Endothelial cell of umbilical vein (primary cell): ENCODE data around the gene LCN15. TPM values are rescaled to one million over a fixed set of nuclear protein-coding genes. Genes with fewer than 3 reads are reported as not detected.

Experiments
- BruUV-seq: library from RNA; stranded (reverse); fragments of 400-500 nt; replicated peaks from 2 replicates; lab custom pipeline; 2021; lab: Mats Ljungman, UMichigan
- CTCF ChIA-PET: fragments of 300-600, 350-600 bp; sonication (Branson Sonifier 250); formaldehyde crosslinking; loops from one replicate; lab custom pipeline; 2021; ENCODE audit warnings: antibody characterized with exemption, inconsistent platforms; lab: Charles Lee
- POLR2A ChIA-PET: fragments of 300-600, 350-600 bp; sonication (Branson Sonifier 250); formaldehyde crosslinking; loops from one replicate; lab custom pipeline; 2021; ENCODE audit warnings: antibody characterized with exemption, inconsistent platforms; lab: Charles Lee
- DNase-seq: peaks from one replicate; pipeline ENCODE4 v3.0.0-alpha.2; 2011; ENCODE audit warnings: low read depth, low spot score
- FAIRE-seq: peaks from 2 replicates; lab custom pipeline; 2011; peaks lifted over from hg19 to GRCh38; lab: Jason Lieb, UNC
- H2AFZ ChIP-seq: 2 replicates; pipeline ENCODE4 v1.6.0; 2012; ENCODE audit warnings: low read depth, low read length, control low read depth, inconsistent platforms
- H3K27ac ChIP-seq: 2 replicates; pipeline ENCODE4 v1.5.1; 2011; ENCODE audit warnings: low read depth, mild to moderate bottlenecking, control low read depth, low read length, moderate library complexity; ENCODE audit not compliant: insufficient read depth
- H3K27me3 ChIP-seq, 2 experiments: 2 replicates each; pipeline versions ENCODE4 v1.6.0 to v1.6.1; 2011; ENCODE audit warnings: low read length in 2 of 2, mixed read lengths in 1 of 2; ENCODE audit not compliant: control insufficient read depth in 2 of 2, insufficient read depth in 2 of 2
- H3K36me3 ChIP-seq, 2 experiments: 2 replicates in 1 of 2; 3 replicates in 1 of 2; pipeline ENCODE4 v1.5.1; 2011; ENCODE audit warnings: low read length in 2 of 2, mild to moderate bottlenecking in 1 of 2, moderate library complexity in 1 of 2; ENCODE audit not compliant: control insufficient read depth in 2 of 2, insufficient read depth in 2 of 2; ENCODE audit errors: extremely low read depth in 1 of 2
- H3K4me1 ChIP-seq: 3 replicates; pipeline ENCODE4 v1.5.1; 2011; ENCODE audit warnings: mild to moderate bottlenecking, low read length; ENCODE audit not compliant: control insufficient read depth, insufficient read depth; ENCODE audit errors: extremely low read depth
- H3K4me2 ChIP-seq: 2 replicates; pipeline ENCODE4 v1.6.1; 2011; ENCODE audit warnings: low read length, control low read depth, mixed read lengths; ENCODE audit not compliant: insufficient read depth
- H3K4me3 ChIP-seq, 3 experiments: fragments of 200-600 bp in 1 of 3; sonication (generic), shearing (Covaris generic) in 1 of 3; replicated peaks in 1 of 3; 2 replicates each; pipeline ENCODE4 v1.5.1; 2011 to 2016; ENCODE audit warnings: control low read depth in 3 of 3, low read length in 3 of 3, mild to moderate bottlenecking in 2 of 3, inconsistent platforms in 1 of 3, low read depth in 1 of 3, moderate library complexity in 1 of 3; ENCODE audit not compliant: insufficient read depth in 1 of 3
- H3K79me2 ChIP-seq: 2 replicates; pipeline ENCODE4 v1.6.0; 2012; ENCODE audit warnings: low read length, inconsistent platforms; ENCODE audit not compliant: control insufficient read depth, insufficient read depth
- H3K9ac ChIP-seq: replicated peaks from 2 replicates; pipeline ENCODE3; 2011; ENCODE audit warnings: low read length, control low read depth; ENCODE audit not compliant: insufficient read depth; ENCODE audit errors: extremely low read depth
- H3K9me1 ChIP-seq: replicated peaks from 3 replicates; pipeline ENCODE4 v1.6.0; 2011; ENCODE audit warnings: mild to moderate bottlenecking, low read length; ENCODE audit not compliant: control insufficient read depth, insufficient read depth; ENCODE audit errors: extremely low read depth
- H3K9me3 ChIP-seq: replicated peaks from 2 replicates; pipeline ENCODE4 v1.5.1; 2012; ENCODE audit warnings: low read length, inconsistent platforms; ENCODE audit not compliant: control insufficient read depth, insufficient read depth
- H4K20me1 ChIP-seq: replicated peaks from 2 replicates; pipeline ENCODE3; 2011; ENCODE audit warnings: mild to moderate bottlenecking, low read length; ENCODE audit not compliant: control insufficient read depth, insufficient read depth; ENCODE audit errors: extremely low read depth
- EZH2 ChIP-seq: IDR thresholded peaks from 2 replicates; pipeline ENCODE4 v1.6.1; 2012; ENCODE audit warnings: borderline replicate concordance, low read depth, mild to moderate bottlenecking, moderate library complexity, low read length, inconsistent platforms; ENCODE audit not compliant: severe bottlenecking
- FOS ChIP-seq: IDR thresholded peaks from 2 replicates; pipeline ENCODE4 v1.6.1; 2011; ENCODE audit warnings: mild to moderate bottlenecking, low read length, moderate library complexity, borderline replicate concordance; ENCODE audit not compliant: insufficient read depth
- GATA2 ChIP-seq: IDR thresholded peaks from 2 replicates; pipeline ENCODE4 v1.7.0; 2011; ENCODE audit warnings: low read depth, mild to moderate bottlenecking, moderate library complexity, mixed read lengths, low read length; ENCODE audit not compliant: insufficient read length, insufficient read depth
- JUN ChIP-seq: IDR thresholded peaks from 2 replicates; pipeline ENCODE4 v1.6.1; 2011; ENCODE audit warnings: borderline replicate concordance, low read depth; ENCODE audit not compliant: insufficient read length, insufficient read depth
- MYC ChIP-seq: IDR thresholded peaks from one replicate; pipeline ENCODE4 v1.6.1; 2011; ENCODE audit warnings: mild to moderate bottlenecking, low read depth, low read length
- POLR2A ChIP-seq: IDR thresholded peaks from 2 replicates; pipeline ENCODE4 v1.6.1; 2012; ENCODE audit warnings: low read depth, mild to moderate bottlenecking, control low read depth, low read length
- POLR2AphosphoS5 ChIP-seq: IDR thresholded peaks from 2 replicates; pipeline ENCODE4 v1.6.1; 2012; ENCODE audit warnings: low read depth, mild to moderate bottlenecking, control low read depth, low read length, moderate library complexity; ENCODE audit not compliant: insufficient read depth
- dilution Hi-C: fragments of 300-500 bp; cut with MboI; formaldehyde crosslinking; loops from one replicate; pipeline ENCODE4 v1.15.0; 2019; ENCODE audit warnings: low sequenced_read_pairs; ENCODE audit not compliant: extremely low pct_ligation_motif_present
- intact Hi-C: fragments of 100-400 bp; cut with micrococcal nuclease; formaldehyde crosslinking; loops from one replicate; pipeline ENCODE4 v1.10.0; 2022
- polyA plus RNA-seq, 4 experiments: library from polyadenylated mRNA; depleted of rRNA in 3 of 4; stranded (reverse) in 3 of 4; unstranded in 1 of 4; fragments of >200 nt; gene quantifications; 2 replicates each; pipeline versions ENCODE4 v1.2.1 to v1.2.3, GENCODE V29; 2011 to 2012; ENCODE audit warnings: missing spikeins in 1 of 4
- total RNA-seq: library from RNA; stranded (reverse); gene quantifications from 2 replicates; pipeline ENCODE4 v1.2.3, GENCODE V29; 2021
- TF ChIP-seq, protein P1 (sequence below): IDR thresholded peaks from 2 replicates; pipeline ENCODE4 v1.6.1; 2011; ENCODE audit not compliant: insufficient read depth, insufficient read length
- TF ChIP-seq, protein P2 (sequence below), 2 donors: IDR thresholded peaks; 1 replicate in 1 of 2; 2 replicates in 1 of 2; pipeline ENCODE4 v1.5.1; 2011; ENCODE audit warnings: low read length in 2 of 2, mild to moderate bottlenecking in 2 of 2, moderate library complexity in 2 of 2, control low read depth in 1 of 2, inconsistent platforms in 1 of 2, low read depth in 1 of 2; ENCODE audit not compliant: insufficient read depth in 1 of 2; ENCODE audit errors: extremely low read depth in 1 of 2

LCN15 gene
- total and polyA plus RNA-seq, 2 donors (not counting 3 experiments of a cell fraction or from before 2014, with no cell fraction given), result not detected

DNA sequence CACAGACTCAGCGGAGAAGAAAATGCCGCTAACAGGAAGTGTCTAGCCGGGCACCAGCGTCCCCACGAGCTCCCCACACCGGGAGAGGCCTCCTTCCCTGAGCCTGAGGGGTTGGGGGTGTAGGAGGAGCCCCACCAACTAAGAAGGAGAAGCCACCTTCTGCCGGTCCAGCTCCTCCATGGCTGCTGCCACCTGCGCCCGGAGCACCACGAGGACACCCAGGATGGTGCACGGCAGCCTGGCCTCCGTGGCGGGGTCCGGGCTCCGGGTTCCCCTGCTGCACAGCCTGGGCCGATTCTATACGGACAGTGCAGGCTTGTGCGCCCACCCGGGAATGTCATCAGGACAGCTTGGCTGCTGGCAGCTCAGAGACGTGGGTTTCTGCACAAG, 6.6 kb downstream of the LCN15 start:
- Histone ChIP-seq H3K4me3 (no peak overlapping the region), H3K36me3 (no peaks in the 10 kb centered on the region), H3K27ac (no peak overlapping the region), H2AFZ (no peak overlapping the region), H3K9me1 (no peaks in the 10 kb centered on the region), H3K9ac (no peak overlapping the region), H3K4me2 (no peak overlapping the region), H3K4me1 (no peaks in the 10 kb centered on the region), H3K79me2 (no peaks in the 10 kb centered on the region), H3K27me3 (no peaks in the 10 kb centered on the region), H3K9me3 (no peaks in the 10 kb centered on the region), H4K20me1 (no peaks in the 10 kb centered on the region)
- no peak for TF ChIP-seq EZH2
- no peak for TF ChIP-seq POLR2AphosphoS5
- TF ChIP-seq, protein P1, sequence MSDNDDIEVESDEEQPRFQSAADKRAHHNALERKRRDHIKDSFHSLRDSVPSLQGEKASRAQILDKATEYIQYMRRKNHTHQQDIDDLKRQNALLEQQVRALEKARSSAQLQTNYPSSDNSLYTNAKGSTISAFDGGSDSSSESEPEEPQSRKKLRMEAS, result no peak
- TF ChIP-seq MYC, result no peak
- no peak for TF ChIP-seq JUN
- no peak for TF ChIP-seq FOS
- TF ChIP-seq, protein P2, sequence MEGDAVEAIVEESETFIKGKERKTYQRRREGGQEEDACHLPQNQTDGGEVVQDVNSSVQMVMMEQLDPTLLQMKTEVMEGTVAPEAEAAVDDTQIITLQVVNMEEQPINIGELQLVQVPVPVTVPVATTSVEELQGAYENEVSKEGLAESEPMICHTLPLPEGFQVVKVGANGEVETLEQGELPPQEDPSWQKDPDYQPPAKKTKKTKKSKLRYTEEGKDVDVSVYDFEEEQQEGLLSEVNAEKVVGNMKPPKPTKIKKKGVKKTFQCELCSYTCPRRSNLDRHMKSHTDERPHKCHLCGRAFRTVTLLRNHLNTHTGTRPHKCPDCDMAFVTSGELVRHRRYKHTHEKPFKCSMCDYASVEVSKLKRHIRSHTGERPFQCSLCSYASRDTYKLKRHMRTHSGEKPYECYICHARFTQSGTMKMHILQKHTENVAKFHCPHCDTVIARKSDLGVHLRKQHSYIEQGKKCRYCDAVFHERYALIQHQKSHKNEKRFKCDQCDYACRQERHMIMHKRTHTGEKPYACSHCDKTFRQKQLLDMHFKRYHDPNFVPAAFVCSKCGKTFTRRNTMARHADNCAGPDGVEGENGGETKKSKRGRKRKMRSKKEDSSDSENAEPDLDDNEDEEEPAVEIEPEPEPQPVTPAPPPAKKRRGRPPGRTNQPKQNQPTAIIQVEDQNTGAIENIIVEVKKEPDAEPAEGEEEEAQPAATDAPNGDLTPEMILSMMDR (IDR thresholded peaks at IDR 0.05; ENCODE audit: extremely low read depth in 1 of 2, insufficient read depth in 1 of 2, low read depth in 1 of 2, low read length in 2 of 2), result no peak
- no peak for TF ChIP-seq POLR2A
- no peak for TF ChIP-seq GATA2
- no peak for FAIRE-seq
- intact Hi-C loops, result no loop called here
- dilution Hi-C loops, result no loop called here
- ChIA-PET POLR2A (no interaction called here), CTCF (interaction anchor here (1.2 to 1.4 kb wide), 3 partner anchors 11 to 30 kb away, joined by 3 to 10 read pairs (median 5); no protein-coding TSS in a partner anchor)
- no peak for DNase-seq
- BruUV-seq, result no TSS peak
